Peyer's patch (tissue), 4 donors: ENCODE results near the gene PSAT1. TPM values are rescaled to one million over a fixed set of nuclear protein-coding genes. Genes with fewer than 3 reads are reported as not detected.

Experiments used
- DNase-seq, 3 donors: peaks; one replicate each; pipeline ENCODE4 v3.0.0-alpha.2; 2017 to 2019
- H3K27ac ChIP-seq, 4 donors: fragments of 200-600 bp; sonication (generic); one replicate each; pipeline ENCODE4 v1.5.1; 2016 to 2019
- H3K27me3 ChIP-seq, 2 donors: fragments of 200-600 bp; sonication (generic); one replicate each; pipeline ENCODE4 v1.5.1; 2019
- H3K36me3 ChIP-seq, 3 donors: fragments of 200-600 bp; sonication (generic); one replicate each; pipeline ENCODE4 v1.5.1; 2016 to 2019
- H3K4me1 ChIP-seq, 4 donors: fragments of 200-600 bp; sonication (generic); one replicate each; pipeline ENCODE4 v1.5.1; 2016 to 2019
- H3K4me3 ChIP-seq, 4 donors: fragments of 200-600 bp; sonication (generic); 1 replicate in 3 of 4; 2 replicates in 1 of 4; pipeline ENCODE4 v1.5.1; 2016 to 2019; ENCODE audit warnings: mild to moderate bottlenecking in 1 of 4
- H3K9me3 ChIP-seq, 4 donors: fragments of 200-600 bp; sonication (generic); one replicate each; pipeline ENCODE4 v1.5.1; 2016 to 2019; ENCODE audit warnings: mild to moderate bottlenecking in 1 of 4
- CTCF ChIP-seq, 6 experiments: fragments of 450-650 bp in 4 of 6; fragments of 200-600 bp in 2 of 6; sonication (generic) in 1 of 6; IDR thresholded peaks; one replicate each; pipeline ENCODE4 v1.5.1; 2017 to 2019; ENCODE audit warnings: antibody characterized with exemption in 6 of 6, mild to moderate bottlenecking in 3 of 6, moderate library complexity in 1 of 6
- POLR2A ChIP-seq, 2 donors: fragments of 450-650 bp; IDR thresholded peaks; one replicate each; pipeline ENCODE4 v1.5.1; 2017; ENCODE audit warnings: antibody characterized with exemption in 2 of 2, mild to moderate bottlenecking in 2 of 2, moderate library complexity in 2 of 2
- total RNA-seq, 4 donors: library from RNA; depleted of rRNA; stranded (reverse); fragments of >200 nt; gene quantifications; one replicate each; pipeline ENCODE4 v1.1.0, GENCODE V29; 2016

Gene PSAT1
- total RNA-seq: 1 to 10 TPM; 1.0 to 2.4 (median 1.7) TPM

GRCh38 chr9:78296893-78297671 lies at the start of gene PSAT1:
Gene PSAT1 (plus strand): TSS chr9:78297125. CDS start chr9:78297211, 86 bp downstream.
- Histone ChIP-seq H3K4me1 (peaks cover 0 to 22% (median 7%) of the 10 kb centered on the region in 4 donors), H3K4me3 (peak within 1 kb of the TSS; percentile 48 to 60 (median 53)), H3K27me3 (no peaks in the 10 kb centered on the region), H3K36me3 (no peaks in the 10 kb centered on the region), H3K27ac (peak within 1 kb of the TSS in 2 of 4 donors; percentile 23 to 62), H3K9me3 (no peaks in the 10 kb centered on the region)
- peak; percentile 78 to 92 (median 88) for DNase-seq
- TF ChIP-seq POLR2A (IDR thresholded peaks at IDR 0.05) (no peak), CTCF (IDR thresholded peaks at IDR 0.05) (peak in 2 of 6 experiments; percentile 6 to 18)

GRCh38 chr9:78248635-78249034 lies 48.3 kb upstream of the PSAT1 start:
- no peak for TF ChIP-seq CTCF (IDR thresholded peaks at IDR 0.05)
- TF ChIP-seq POLR2A (IDR thresholded peaks at IDR 0.05): no peak
- no peaks in the 10 kb centered on the region for H3K36me3 ChIP-seq
- no peaks in the 10 kb centered on the region for H3K9me3 ChIP-seq
- H3K4me1 ChIP-seq: no peaks in the 10 kb centered on the region
- no peaks in the 10 kb centered on the region for H3K27me3 ChIP-seq
- no peak for DNase-seq
- no peak overlapping the region for H3K27ac ChIP-seq
- H3K4me3 ChIP-seq: no peak overlapping the region

GRCh38 chr9:78249542-78249941 lies 47.4 kb upstream of the PSAT1 start:
- H3K27ac ChIP-seq: no peak overlapping the region
- no peak for DNase-seq
- H3K9me3 ChIP-seq: no peaks in the 10 kb centered on the region
- no peak overlapping the region for H3K4me3 ChIP-seq
- no peak for TF ChIP-seq POLR2A (IDR thresholded peaks at IDR 0.05)
- H3K4me1 ChIP-seq: no peaks in the 10 kb centered on the region
- H3K36me3 ChIP-seq: no peaks in the 10 kb centered on the region
- H3K27me3 ChIP-seq: no peaks in the 10 kb centered on the region

GRCh38 chr9:78252616-78253015 lies 44.3 kb upstream of the PSAT1 start:
- no peak for TF ChIP-seq POLR2A (IDR thresholded peaks at IDR 0.05)
- TF ChIP-seq CTCF (IDR thresholded peaks at IDR 0.05): no peak
- no peak overlapping the region for H3K4me3 ChIP-seq
- no peaks in the 10 kb centered on the region for H3K36me3 ChIP-seq
- H3K9me3 ChIP-seq: no peaks in the 10 kb centered on the region
- DNase-seq: no peak
- H3K27me3 ChIP-seq: no peaks in the 10 kb centered on the region
- H3K4me1 ChIP-seq: no peaks in the 10 kb centered on the region
- no peak overlapping the region for H3K27ac ChIP-seq

GRCh38 chr9:78253285-78253684 lies 43.6 kb upstream of the PSAT1 start:
- DNase-seq: no peak
- Histone ChIP-seq H3K36me3 (no peaks in the 10 kb centered on the region), H3K4me3 (no peak overlapping the region), H3K27me3 (no peaks in the 10 kb centered on the region), H3K27ac (no peak overlapping the region), H3K4me1 (no peaks in the 10 kb centered on the region), H3K9me3 (no peaks in the 10 kb centered on the region)
- no peak for TF ChIP-seq CTCF (IDR thresholded peaks at IDR 0.05)
- TF ChIP-seq POLR2A (IDR thresholded peaks at IDR 0.05): no peak

GRCh38 chr9:78261403-78262001 lies 35.4 kb upstream of the PSAT1 start:
- TF ChIP-seq POLR2A (IDR thresholded peaks at IDR 0.05): no peak
- TF ChIP-seq CTCF (IDR thresholded peaks at IDR 0.05): peak in 5 of 6 experiments; percentile 55 to 64 (median 58)
- Histone ChIP-seq H3K27me3 (no peaks in the 10 kb centered on the region), H3K27ac (no peak overlapping the region), H3K4me1 (no peaks in the 10 kb centered on the region), H3K4me3 (no peak overlapping the region), H3K36me3 (peaks cover 0 to 8% (median 0%) of the 10 kb centered on the region in 3 donors), H3K9me3 (no peaks in the 10 kb centered on the region)
- DNase-seq: no peak
